Stimulated activated CD4-positive, alpha-beta T cell treated with anti-CD3 and anti-CD28 coated beads, Interleukin-1b, Interleukin-23, amount 100 ng/mL, for 4 hours (primary cell): ENCODE results near the gene LIPT1.
"Not testable (repeated sequence)": the region's sequence is repeated elsewhere in the genome, so short reads cannot be mapped to it uniquely, and the experiment has no call there.

Experiments used
- DNase-seq, 2 donors: peaks; one replicate each; pipeline ENCODE4 v3.0.0-alpha.2; 2020; ENCODE audit warnings: low read depth in 2 of 2

LIPT1 gene

DNA sequence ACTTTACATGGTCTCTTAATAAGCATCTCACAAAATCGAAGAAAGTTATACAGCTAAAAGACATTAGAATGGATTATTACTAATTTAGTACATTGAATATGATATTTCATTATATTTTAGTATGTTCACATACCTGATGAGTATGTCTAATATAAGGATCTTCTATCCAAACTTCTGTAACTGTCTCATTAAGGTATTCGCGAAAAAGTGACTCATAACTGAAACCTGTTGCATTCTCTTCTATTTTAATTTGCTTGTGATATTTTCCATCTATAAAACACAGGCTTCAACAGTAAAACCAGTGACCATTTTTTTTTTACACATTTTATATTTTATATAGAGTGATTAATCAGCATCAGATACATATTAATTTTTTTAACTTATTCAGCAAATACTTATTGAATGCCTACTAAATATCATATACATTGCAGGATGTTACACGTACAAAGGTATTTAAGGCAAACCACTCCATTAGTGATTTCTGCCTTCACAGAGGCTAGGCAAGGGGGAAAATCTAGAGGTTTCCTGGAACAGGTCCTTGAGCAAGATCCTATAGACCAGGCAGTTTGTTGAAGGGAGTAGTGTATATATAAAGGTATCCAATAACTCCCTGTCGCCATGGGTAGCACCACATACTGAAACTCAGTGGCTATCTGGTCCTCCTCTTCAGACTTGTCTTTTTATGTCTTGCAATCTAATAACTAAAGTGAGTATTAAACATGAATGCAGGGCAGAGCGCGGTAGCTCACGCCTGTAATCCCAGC, 16.8 kb downstream of the LIPT1 start:
- no peak for DNase-seq

DNA sequence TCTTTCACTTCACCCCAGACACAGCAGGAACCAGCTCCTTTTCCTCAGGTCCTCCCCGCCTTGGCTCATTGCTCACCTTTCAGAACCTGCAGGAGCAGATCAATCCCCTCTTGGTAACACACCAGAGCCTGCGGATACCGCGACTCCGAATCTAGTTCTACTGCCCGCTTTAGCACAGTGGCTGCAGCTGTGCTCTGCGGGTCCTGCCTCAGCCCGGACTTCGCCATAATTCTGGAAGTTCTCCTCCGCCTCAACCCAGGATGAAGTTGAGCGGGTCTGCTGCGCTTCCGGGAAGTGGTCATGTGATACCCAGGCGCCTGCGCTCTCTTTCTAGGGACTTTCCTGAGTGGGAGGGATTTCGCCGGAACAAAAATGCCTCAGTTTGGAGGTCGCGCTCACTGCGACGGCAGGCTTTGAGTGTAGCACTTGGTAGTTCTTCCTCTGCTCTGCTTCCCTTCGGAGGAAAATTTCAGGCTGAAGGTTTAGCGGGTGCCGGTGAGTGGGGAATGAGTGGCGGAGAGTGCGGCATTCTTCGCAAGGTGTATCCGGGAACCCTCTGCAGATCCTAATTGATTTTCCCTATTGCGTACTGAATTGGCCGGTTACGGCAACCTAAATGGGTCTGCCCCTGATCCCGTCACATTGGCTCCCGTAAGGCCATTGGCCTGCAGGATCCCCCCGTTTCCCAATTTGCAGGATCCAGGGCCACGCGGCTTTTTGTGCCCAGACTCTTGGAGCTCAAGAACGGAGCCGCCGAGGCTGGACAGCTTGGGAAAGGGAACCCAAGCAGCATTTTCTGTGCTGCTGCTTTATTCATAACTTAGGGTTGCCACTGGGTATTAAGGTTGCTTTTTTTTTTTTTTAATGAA, 26.2 kb downstream of the LIPT1 start, which contains the start of the genes MITD1 and MRPL30:
TSS of gene MITD1 (minus strand) at position 304 of the 869 bp plus-strand sequence. CDS start at position 227, 77 bp downstream.
TSS of gene MRPL30 (plus strand) at position 430 of the 869 bp plus-strand sequence. CDS start 5,020 bp downstream, outside the sequence.
- peak; percentile 70 to 86 for DNase-seq

DNA sequence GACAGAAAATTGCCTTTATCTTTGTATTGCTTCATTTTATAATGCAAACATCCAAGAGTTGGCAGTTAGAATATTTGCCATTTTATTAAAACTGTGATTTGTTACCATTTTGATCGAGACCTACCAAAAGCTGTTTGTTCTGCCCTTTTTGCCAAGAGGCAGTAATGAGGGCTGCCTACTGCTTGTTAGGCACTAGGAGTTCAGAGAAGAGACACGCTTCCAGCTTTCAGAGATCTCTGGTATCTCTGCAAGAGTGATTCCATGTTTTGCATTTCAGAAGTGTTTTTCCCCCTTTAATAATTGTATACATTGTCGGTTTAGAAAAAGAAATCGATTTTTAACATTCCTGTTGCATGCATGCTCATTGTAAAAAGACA, 26.8 kb downstream of the LIPT1 start:
- no peak for DNase-seq

DNA sequence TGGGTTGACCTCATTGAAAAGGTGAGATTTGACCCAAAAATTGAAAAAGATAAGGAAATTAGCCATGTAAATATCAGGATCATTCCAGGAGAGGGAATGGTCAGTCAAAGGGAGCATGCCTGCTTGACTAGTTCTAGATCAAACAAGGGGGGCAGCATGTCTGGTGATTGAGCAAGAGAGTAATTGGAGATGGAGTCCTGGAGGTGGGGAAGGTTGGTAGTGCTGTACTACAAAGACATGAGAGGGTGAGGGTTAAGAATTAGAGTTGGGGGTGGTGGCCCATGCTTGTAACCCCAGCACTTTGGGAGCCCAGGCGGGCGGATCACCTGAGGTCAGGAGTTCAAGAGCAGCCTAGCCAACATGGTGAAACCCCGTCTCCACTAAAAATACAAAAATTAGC, 28.3 kb downstream of the LIPT1 start:
- DNase-seq, result no peak

DNA sequence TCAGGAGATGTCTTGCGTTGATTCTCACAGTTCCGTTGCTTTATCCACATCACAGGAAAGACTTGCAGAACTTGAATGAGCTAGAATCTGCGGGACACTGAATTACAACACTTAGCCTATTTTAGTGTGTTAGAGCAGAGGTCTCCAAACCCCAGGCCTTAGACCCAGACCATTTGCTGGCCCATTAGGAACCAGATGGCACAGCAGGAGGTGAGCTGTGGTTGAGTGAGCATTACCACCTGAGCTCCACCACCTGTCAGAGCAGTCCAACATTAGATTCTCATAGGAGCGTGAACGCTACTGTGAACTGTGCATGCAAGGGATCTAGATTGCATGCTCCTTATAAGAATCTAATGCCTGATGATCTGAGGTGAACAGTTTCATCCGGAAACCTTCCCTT, 30.0 kb downstream of the LIPT1 start:
- DNase-seq, result no peak

DNA sequence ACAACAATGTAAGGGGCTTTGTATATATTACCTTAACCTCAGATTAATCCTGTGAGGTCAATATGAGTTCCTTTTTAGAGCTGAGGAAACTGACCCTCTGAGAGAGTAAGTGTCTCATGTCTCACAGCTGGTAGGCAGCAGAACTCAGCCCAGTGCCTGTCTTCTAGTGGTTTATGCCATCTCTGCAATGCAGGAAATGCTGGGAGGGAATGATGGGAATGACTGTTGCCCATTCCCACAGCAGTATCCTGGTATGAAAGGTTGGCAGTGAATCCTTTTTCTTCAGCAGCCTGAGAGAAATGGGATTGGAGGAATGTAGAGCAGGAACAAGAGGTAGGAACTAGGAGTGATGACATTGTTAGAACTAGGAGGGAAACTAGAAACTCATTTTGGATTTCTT, 32.2 kb downstream of the LIPT1 start:
- DNase-seq, result no peak

DNA sequence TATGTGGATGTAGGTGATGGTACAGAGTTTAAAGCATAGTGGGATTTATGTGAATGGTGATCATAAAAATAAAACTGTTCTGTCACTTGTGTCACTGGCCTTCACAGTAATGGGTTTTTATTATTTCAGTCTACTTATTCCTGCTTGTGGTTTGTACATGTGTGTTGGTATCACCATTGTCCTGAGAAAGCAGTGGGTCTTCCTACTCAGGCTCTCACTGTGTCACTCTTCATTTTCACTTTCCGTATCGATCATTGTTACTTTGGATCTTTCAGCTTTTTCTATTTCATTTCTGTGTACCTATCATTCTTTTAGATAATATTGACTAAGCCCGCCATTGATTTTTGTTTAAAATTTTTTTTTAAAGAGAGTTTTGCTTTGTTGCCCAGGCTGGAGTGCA, 33.6 kb downstream of the LIPT1 start:
- no peak for DNase-seq

DNA sequence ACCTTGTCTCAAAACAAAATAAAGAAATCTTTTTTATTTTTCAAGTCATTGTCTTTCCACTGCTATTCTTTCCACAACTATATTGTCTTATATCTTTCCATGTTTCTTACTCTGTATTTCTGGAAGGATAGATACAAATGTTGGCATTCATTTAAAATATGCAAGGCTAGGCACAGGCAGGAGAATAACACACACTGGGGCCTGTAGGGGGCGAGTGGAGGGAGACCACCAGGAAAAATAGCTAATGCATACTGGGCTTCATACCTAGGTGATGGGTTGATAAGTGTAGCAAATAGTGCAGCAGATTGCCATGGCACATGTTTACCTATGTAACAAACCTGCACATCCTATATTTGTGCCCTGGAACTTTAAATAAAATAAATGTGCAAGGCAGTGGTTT, 35.8 kb downstream of the LIPT1 start:
- DNase-seq, result no peak

DNA sequence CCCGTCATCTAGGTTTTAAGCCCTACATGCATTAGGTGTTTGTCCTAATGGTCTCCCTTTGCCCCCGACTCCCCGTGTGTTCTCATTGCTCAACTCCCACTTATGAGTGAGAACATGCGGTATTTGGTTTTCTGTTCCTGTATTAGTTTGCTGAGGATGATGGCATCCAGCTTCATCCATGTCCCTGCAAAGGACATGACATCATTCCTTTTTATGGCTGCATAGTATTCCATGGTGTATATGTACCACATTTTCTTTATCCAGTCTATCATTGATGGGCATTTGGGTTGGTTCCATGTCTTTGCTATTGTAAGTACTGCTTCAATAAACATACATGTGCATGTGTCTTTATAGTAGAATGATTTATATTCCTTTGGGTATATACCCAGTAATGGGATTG, 37.6 kb downstream of the LIPT1 start:
- not testable (repeated sequence) for DNase-seq

DNA sequence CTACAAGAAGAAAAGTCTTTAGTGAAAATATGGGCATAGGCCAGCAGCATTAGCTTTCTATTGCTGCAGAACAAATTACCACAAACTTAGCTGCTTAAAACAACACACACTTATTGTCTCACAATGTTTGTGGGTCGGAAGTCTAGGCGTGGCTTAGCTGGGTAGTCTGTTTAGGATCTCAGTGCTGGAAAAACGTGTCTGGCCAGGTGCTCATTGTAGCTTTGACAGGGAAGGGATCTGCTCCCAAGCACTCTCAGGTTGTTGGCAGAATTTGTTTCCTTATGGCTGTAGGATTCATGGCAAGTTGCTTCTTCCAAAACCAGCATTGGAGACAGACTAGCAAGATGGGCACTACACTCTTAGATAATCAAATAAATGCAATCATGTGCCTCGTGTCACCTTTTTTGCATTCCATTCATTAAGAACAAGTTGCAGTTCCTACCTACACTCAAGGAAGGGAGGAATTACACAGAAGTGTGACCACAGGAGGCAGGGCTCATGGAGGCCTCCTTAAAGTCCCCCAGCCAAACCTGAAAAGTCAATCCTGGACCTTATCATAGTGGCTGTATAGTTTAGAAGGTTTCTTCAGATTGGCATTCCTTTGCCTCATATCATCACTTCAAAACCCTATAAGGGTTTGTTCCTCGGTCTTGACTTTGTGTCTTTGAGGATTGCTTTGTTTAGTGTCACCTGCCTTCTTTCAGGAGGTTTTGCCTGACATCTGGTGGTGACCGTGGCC, 43.5 kb downstream of the LIPT1 start:
- no peak for DNase-seq

DNA sequence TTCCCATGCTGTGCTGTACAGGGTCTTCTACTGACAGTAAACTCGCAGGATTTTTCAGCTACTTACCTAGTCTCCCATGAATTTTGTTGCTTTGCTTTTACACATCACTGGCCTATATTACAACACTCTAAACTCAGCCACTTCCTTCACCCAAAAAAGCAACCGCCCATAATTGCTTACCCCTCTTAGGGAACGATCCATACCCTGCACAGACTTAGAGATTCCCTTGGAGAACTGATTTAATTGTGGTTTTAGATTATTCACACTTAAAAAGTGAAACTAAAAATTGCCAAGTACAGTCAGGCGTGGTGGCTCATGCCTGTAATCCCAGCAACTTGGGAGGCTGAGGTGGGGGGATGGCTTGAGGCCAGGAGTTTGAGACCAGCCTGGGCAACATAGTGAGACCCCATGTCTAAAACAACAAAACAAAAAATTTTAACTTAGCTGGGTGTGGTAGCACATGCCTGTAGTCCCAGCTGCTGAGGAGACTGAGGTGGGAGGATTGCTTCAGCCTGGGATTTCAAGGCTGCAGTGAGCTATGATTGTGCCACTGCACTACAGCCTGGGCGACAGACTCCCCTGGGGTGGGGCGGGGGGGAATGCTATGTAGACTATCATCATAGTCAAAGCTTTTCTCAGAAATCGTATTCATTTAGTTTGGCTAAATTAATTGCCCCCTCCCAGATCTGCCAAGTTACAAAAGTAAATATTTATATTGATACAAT, 45.5 kb downstream of the LIPT1 start:
- no peak for DNase-seq

DNA sequence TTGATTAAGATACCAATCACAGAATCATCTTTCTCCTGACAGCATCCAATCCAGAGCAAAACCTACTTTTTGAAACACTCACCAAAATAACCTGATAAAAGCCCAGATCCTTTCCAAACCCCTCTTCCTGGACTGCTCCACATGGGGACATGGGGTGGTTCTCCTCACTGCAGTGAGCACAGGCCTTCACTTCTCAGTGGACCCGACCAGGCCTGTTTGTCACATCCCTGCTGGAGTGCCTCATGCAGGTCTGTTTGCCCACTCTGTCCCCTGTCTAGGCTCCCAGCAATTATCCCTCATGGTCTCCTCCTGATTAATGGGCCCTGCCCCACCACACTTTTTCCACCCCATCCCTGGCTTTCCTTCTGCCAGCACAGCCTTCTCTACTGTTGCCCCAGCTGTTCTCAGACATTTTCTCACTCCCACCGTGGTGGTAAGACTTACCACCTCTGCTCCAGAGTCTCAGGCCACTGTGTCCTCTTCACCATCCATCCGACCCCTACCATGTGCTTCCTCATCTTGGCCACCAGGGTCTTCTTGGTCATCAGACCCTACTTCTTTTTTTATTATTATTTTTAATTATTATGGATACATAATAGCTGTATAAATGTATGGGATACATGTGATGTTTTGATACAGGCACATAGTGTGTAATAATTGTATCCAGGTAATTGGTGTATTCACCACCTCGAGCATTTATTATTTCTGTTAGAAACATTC, 47.4 kb downstream of the LIPT1 start:
- DNase-seq, result no peak

DNA sequence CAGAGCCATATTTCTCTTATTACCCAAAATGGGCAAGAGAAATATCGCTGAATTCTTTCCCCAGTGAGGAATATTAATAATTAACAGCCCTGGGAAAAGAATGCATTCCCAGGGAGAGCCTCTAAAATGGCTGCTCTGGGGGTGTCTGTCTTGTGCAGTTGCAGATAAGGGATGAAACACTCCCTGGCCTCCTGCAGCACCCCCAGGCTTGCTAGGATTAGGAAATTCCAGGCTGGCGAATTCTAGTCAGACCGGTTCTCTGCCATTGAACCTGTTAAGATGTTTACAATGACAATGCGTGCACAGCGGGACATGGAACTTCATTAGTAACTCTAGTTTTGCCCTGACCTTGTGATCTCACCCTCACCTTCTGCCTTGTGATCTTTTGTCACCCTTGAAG, 50.7 kb downstream of the LIPT1 start:
- DNase-seq, result no peak
